Trophoblast cell (in vitro differentiated cells and primary cell): ENCODE measurements around the gene IMMP2L.
A peak's percentile ranks its signal among the peaks of the same experiment; 100 is the strongest.

Source experiments
- DNase-seq, 2 donors: peaks; one replicate each; pipeline ENCODE4 v3.0.0-alpha.2; 2016
- H2AFZ ChIP-seq: 2 replicates; pipeline ENCODE4 v1.6.1; 2013; ENCODE audit warnings: low read length, moderate library complexity, mild to moderate bottlenecking; ENCODE audit not compliant: insufficient read depth, poor library complexity
- H2AK5ac ChIP-seq: 2 replicates; pipeline ENCODE4 v1.6.1; 2013; ENCODE audit warnings: mild to moderate bottlenecking, low read length
- H2BK120ac ChIP-seq: 2 replicates; pipeline ENCODE4 v1.6.1; 2013; ENCODE audit warnings: low read length, mild to moderate bottlenecking, moderate library complexity; ENCODE audit not compliant: insufficient read depth, poor library complexity
- H2BK12ac ChIP-seq: 2 replicates; pipeline ENCODE4 v1.6.1; 2013; ENCODE audit warnings: mild to moderate bottlenecking, low read length, moderate library complexity
- H2BK5ac ChIP-seq: 2 replicates; pipeline ENCODE4 v1.6.1; 2013; ENCODE audit warnings: low read length, low read depth, moderate library complexity, mild to moderate bottlenecking; ENCODE audit not compliant: poor library complexity
- H3K14ac ChIP-seq: 2 replicates; pipeline ENCODE4 v1.6.1; 2013; ENCODE audit warnings: mild to moderate bottlenecking, low read length
- H3K18ac ChIP-seq: 2 replicates; pipeline ENCODE4 v1.6.1; 2013; ENCODE audit warnings: mild to moderate bottlenecking, low read length
- H3K23ac ChIP-seq: 2 replicates; pipeline ENCODE4 v1.6.1; 2013; ENCODE audit warnings: low read length
- H3K27ac ChIP-seq: 2 replicates; pipeline ENCODE4 v1.5.1; 2013; ENCODE audit warnings: low read depth, mild to moderate bottlenecking, inconsistent platforms, low read length, moderate library complexity
- H3K27me3 ChIP-seq: 2 replicates; pipeline ENCODE4 v1.6.1; 2013; ENCODE audit warnings: inconsistent platforms, mild to moderate bottlenecking, low read length, moderate library complexity; ENCODE audit not compliant: insufficient read depth
- H3K36me3 ChIP-seq, 2 experiments: 1 replicate in 1 of 2; 2 replicates in 1 of 2; pipeline ENCODE4 v1.6.1; 2013; ENCODE audit warnings: low read length in 2 of 2, mild to moderate bottlenecking in 2 of 2, moderate library complexity in 1 of 2; ENCODE audit not compliant: insufficient read depth in 2 of 2, control insufficient read depth in 1 of 2
- H3K4ac ChIP-seq: 2 replicates; pipeline ENCODE4 v1.6.1; 2013; ENCODE audit warnings: low read depth, mild to moderate bottlenecking, low read length, moderate library complexity
- H3K4me1 ChIP-seq, 2 experiments: 1 replicate in 1 of 2; 2 replicates in 1 of 2; pipeline ENCODE4 v1.6.1; 2013; ENCODE audit warnings: low read length in 2 of 2, mild to moderate bottlenecking in 2 of 2, moderate library complexity in 1 of 2; ENCODE audit not compliant: insufficient read depth in 2 of 2, control insufficient read depth in 1 of 2
- H3K4me2 ChIP-seq: 2 replicates; pipeline ENCODE4 v1.6.1; 2013; ENCODE audit warnings: inconsistent platforms, mild to moderate bottlenecking, low read length, moderate library complexity
- H3K4me3 ChIP-seq: 2 replicates; pipeline ENCODE4 v1.5.1; 2013; ENCODE audit warnings: mild to moderate bottlenecking, low read depth, low read length, inconsistent platforms
- H3K79me1 ChIP-seq: one replicate; pipeline ENCODE4 v1.6.1; 2013; ENCODE audit warnings: low read length
- H3K79me2 ChIP-seq: 2 replicates; pipeline ENCODE4 v1.6.1; 2013; ENCODE audit warnings: low read length, mild to moderate bottlenecking; ENCODE audit not compliant: control insufficient read depth, insufficient read depth, poor library complexity
- H3K9ac ChIP-seq: 2 replicates; pipeline ENCODE4 v1.6.1; 2013; ENCODE audit warnings: mild to moderate bottlenecking, low read length
- H3K9me3 ChIP-seq: 2 replicates; pipeline ENCODE4 v1.6.1; 2013; ENCODE audit warnings: low read depth, mild to moderate bottlenecking, control low read depth, inconsistent platforms, low read length; ENCODE audit not compliant: insufficient read depth
- H4K12ac ChIP-seq: 2 replicates; pipeline ENCODE4 v1.6.1; 2013; ENCODE audit warnings: low read depth, mild to moderate bottlenecking, low read length, moderate library complexity
- H4K8ac ChIP-seq: 2 replicates; pipeline ENCODE4 v1.6.1; 2013; ENCODE audit warnings: low read depth, mild to moderate bottlenecking, low read length, moderate library complexity
- H4K91ac ChIP-seq: one replicate; pipeline ENCODE4 v1.6.1; 2013; ENCODE audit warnings: low read depth, mild to moderate bottlenecking, low read length, moderate library complexity
- WGBS: extraction: QIAGEN DNeasy Blood & Tissue Kit; methylation state at CpG from one replicate; pipeline ENCODE4 v1.1.7; 2013; ENCODE audit warnings: missing lambda C conversion rate; ENCODE audit not compliant: insufficient read length, insufficient coverage; ENCODE audit errors: extremely low coverage; 5-methylcytosine and 5-hydroxymethylcytosine counted together

The IMMP2L gene

DNA sequence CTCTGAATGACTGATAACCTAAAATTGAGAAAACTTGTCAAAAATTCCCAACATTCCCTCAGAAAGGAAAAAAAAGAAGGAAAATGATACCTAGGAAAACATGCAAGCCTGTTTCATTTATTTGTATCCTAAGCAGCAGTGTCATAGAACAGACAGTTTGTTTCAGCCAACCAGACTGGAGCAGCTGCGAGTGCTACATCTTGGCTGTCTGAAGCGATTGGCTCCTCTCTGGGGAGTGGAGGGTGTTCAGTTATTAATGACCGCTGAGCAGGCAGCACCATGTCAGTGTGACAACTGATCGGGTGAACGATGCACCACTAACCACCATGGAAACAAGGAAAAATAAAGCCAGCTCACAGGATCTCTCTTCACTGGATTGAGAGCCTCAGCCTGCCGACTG, 471.4 kb downstream of the IMMP2L start, which contains the start of gene LRRN3:
Gene LRRN3 (plus strand): TSS at position 282 of the 400 bp plus-strand sequence. CDS start 31,646 bp downstream, outside the sequence.
- no peak within 1 kb of the TSS for H4K12ac ChIP-seq
- H2AFZ ChIP-seq: no peak within 1 kb of the TSS
- WGBS: no CpG with 5 or more reads among the region's 6 CpGs
- no peak within 1 kb of the TSS for H3K18ac ChIP-seq
- no peak within 1 kb of the TSS for H3K4ac ChIP-seq
- H3K4me3 ChIP-seq: no peak within 1 kb of the TSS
- no peak within 1 kb of the TSS for H2BK12ac ChIP-seq
- no peak within 1 kb of the TSS for H2BK120ac ChIP-seq
- H3K9ac ChIP-seq: no peak within 1 kb of the TSS
- H3K9me3 ChIP-seq: no peaks in the 10 kb centered on the region
- H3K4me2 ChIP-seq: no peak within 1 kb of the TSS
- H3K27ac ChIP-seq: no peak within 1 kb of the TSS
- H3K79me1 ChIP-seq: no peaks in the 10 kb centered on the region
- H3K27me3 ChIP-seq: no peaks in the 10 kb centered on the region
- no peak within 1 kb of the TSS for H2AK5ac ChIP-seq
- H2BK5ac ChIP-seq: no peak within 1 kb of the TSS
- no peaks in the 10 kb centered on the region for H3K36me3 ChIP-seq
- H3K23ac ChIP-seq: no peak within 1 kb of the TSS
- no peak within 1 kb of the TSS for H4K91ac ChIP-seq
- H3K79me2 ChIP-seq: no peaks in the 10 kb centered on the region
- no peak within 1 kb of the TSS for H3K14ac ChIP-seq
- DNase-seq: peak; percentile 4 to 18
- no peak within 1 kb of the TSS for H4K8ac ChIP-seq
- no peaks in the 10 kb centered on the region for H3K4me1 ChIP-seq

DNA sequence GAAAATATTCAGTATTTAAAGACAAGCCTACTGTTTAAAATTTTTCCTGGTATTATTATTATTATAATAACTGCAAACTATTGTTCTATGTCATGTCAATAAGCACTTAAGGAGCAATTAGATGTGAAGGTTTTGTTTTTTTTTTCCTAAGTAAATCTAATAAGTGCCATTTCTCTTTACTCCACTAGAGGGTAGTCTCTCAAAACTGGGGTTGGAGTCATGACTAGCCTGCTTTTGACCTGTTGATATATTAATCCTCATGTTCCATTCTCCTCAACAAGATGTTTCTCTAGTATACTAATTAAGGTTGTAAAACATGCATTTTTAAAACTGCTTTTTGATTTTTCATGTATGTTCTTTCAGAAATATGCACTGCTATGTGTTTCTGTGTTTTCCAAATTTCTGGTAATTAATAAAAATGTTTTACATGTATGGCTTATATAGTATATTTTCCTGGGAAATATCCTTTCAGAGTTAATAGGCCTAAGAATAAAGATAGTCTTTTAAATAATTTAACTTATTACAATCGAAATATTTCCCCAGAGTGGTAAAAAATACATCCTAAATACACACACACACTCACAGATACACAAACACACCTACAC, 472.4 kb downstream of the IMMP2L start:
- Histone ChIP-seq H3K79me2 (no peaks in the 10 kb centered on the region), H2AFZ (no peak overlapping the region), H2BK5ac (no peak overlapping the region), H2AK5ac (no peak overlapping the region), H4K8ac (no peak overlapping the region), H3K79me1 (no peaks in the 10 kb centered on the region), H3K9me3 (no peaks in the 10 kb centered on the region), H3K9ac (no peak overlapping the region), H3K18ac (no peak overlapping the region), H3K4ac (no peak overlapping the region), H3K23ac (no peak overlapping the region), H3K4me1 (no peaks in the 10 kb centered on the region), H2BK120ac (no peak overlapping the region), H3K4me3 (no peak overlapping the region), H4K12ac (no peak overlapping the region), H3K4me2 (no peak overlapping the region), H3K27ac (no peak overlapping the region), H3K36me3 (no peaks in the 10 kb centered on the region), H3K14ac (no peak overlapping the region), H2BK12ac (no peak overlapping the region), H4K91ac (no peak overlapping the region), H3K27me3 (no peaks in the 10 kb centered on the region)
- WGBS: no CpG with 5 or more reads among the region's 1 CpG
- peak in 1 of 2 donors; percentile 74 for DNase-seq

DNA sequence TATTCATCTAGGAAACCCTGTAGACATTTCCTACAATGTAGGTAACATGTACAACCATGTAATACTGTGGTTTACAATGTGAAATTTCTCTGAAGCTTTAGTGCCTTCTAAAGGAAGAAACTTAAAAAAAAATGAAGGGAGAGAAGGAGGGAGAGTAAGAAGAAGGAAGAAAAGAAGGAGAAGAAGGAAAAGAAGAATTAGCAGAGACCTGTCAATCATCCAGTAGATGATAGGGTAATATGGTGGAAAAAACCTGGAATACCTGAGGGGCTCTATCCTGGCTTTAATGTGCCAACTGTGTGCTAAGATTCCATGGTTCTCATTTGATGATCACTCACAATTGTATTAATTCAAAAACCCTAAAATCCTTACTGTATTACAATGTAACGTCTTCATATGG, 474.0 kb downstream of the IMMP2L start:
- no peak for DNase-seq
- Histone ChIP-seq H3K4ac (no peak overlapping the region), H3K79me1 (no peaks in the 10 kb centered on the region), H2BK120ac (no peak overlapping the region), H3K4me3 (no peak overlapping the region), H2BK5ac (no peak overlapping the region), H2AK5ac (no peak overlapping the region), H3K79me2 (no peaks in the 10 kb centered on the region), H3K23ac (no peak overlapping the region), H4K91ac (no peak overlapping the region), H3K36me3 (no peaks in the 10 kb centered on the region), H4K8ac (no peak overlapping the region), H3K27me3 (no peaks in the 10 kb centered on the region), H3K9ac (no peak overlapping the region), H4K12ac (no peak overlapping the region), H3K4me1 (no peaks in the 10 kb centered on the region), H3K27ac (no peak overlapping the region), H3K14ac (no peak overlapping the region), H3K9me3 (no peaks in the 10 kb centered on the region), H3K18ac (no peak overlapping the region), H2BK12ac (no peak overlapping the region), H3K4me2 (no peak overlapping the region), H2AFZ (no peak overlapping the region)
- no CpG with 5 or more reads among the region's 1 CpG for WGBS

DNA sequence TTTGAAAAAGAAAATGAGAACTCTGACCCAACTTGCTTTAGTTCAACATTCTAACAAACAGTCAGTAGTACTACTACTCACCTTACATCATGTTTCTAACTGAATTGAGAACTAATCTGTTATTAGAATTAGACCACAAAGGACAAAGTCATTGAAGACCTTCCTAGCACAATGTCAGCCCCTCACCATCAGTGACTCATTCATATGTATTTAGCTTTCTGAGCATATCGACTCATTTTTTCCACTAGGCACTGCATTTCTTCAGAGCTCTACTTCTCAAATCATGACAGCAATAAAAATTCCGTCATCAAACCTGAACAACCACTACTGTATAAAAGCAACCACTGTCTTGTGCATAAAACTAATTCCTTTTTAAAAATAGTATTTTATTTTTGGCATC, 475.8 kb downstream of the IMMP2L start:
- Histone ChIP-seq H3K4me1 (no peaks in the 10 kb centered on the region), H3K23ac (no peak overlapping the region), H4K8ac (no peak overlapping the region), H4K91ac (no peak overlapping the region), H3K79me1 (no peaks in the 10 kb centered on the region), H3K14ac (no peak overlapping the region), H2BK120ac (no peak overlapping the region), H3K9me3 (no peaks in the 10 kb centered on the region), H3K27me3 (no peaks in the 10 kb centered on the region), H2AFZ (no peak overlapping the region), H3K79me2 (no peaks in the 10 kb centered on the region), H3K4me2 (no peak overlapping the region), H3K18ac (no peak overlapping the region), H3K36me3 (no peaks in the 10 kb centered on the region), H3K4me3 (no peak overlapping the region), H2BK5ac (no peak overlapping the region), H2BK12ac (no peak overlapping the region), H3K9ac (no peak overlapping the region), H3K4ac (no peak overlapping the region), H2AK5ac (no peak overlapping the region), H4K12ac (no peak overlapping the region), H3K27ac (no peak overlapping the region)
- no peak for DNase-seq
- no CpG with 5 or more reads among the region's 2 CpGs for WGBS
